ENCODE measurements around the gene GSTM2. TPM values are rescaled to one million over a fixed set of nuclear protein-coding genes. Genes with fewer than 3 reads are reported as not detected.

The GSTM2 gene
- total RNA-seq, 1 experiment from 2014 or later = 5.9 TPM

- TF ChIP-seq ZBTB33 (IDR thresholded peaks at IDR 0.05; ENCODE audit: extremely low read depth, insufficient replicate concordance, low read length) (peak; percentile 11), EZH2phosphoT487 (IDR thresholded peaks at IDR 0.05; ENCODE audit: borderline replicate concordance) (no peak), POLR2A (IDR thresholded peaks at IDR 0.05; ENCODE audit: borderline replicate concordance, extremely low read depth, insufficient read depth, insufficient read length) (no peak)
Observed at GRCh38 chr1:109655615-109656519, 12.0 kb upstream of the GSTM2 start, which contains the start of gene GSTM4 (continued).

- Histone ChIP-seq H3K4me1 (ENCODE audit: control insufficient read depth in 1 of 2, insufficient read depth in 2 of 2, low read length in 2 of 2) (peaks cover 0 to 23% of the 10 kb centered on the region in 2 experiments; a peak in 3 of 4 replicates), H3K4me2 (ENCODE audit: low read length) (no peak overlapping the region), H3K27ac (ENCODE audit: low read depth, low read length) (no peak overlapping the region), H3K79me2 (ENCODE audit: insufficient read depth, low read length) (no peaks in the 10 kb centered on the region), H4K20me1 (ENCODE audit: insufficient read depth) (no peaks in the 10 kb centered on the region), H2AFZ (ENCODE audit: low read depth, low read length, poor library complexity, severe bottlenecking) (no peak overlapping the region), H3K27me3 (ENCODE audit: insufficient read depth, low read length) (no peaks in the 10 kb centered on the region), H3K9me2 (ENCODE audit: insufficient read depth) (no peaks in the 10 kb centered on the region), H3K9me3 (ENCODE audit: control insufficient read depth in 1 of 2, insufficient read depth in 1 of 2, low read depth in 1 of 2, low read length in 2 of 2) (no peaks in the 10 kb centered on the region), H3K36me3 (ENCODE audit: control insufficient read depth in 1 of 2, insufficient read depth in 2 of 2, low read length in 2 of 2) (no peaks in the 10 kb centered on the region; a peak in 1 of 4 replicates), H3K4me3 (replicated peaks in 1 of 2; ENCODE audit: low read depth in 1 of 2, low read length in 2 of 2) (no peak overlapping the region), H3K9ac (ENCODE audit: low read length) (no peak overlapping the region)
- BruUV-seq (replicated peaks) = no TSS peak
- ChIA-PET RAD21 (ENCODE audit: low non-redundant PET in 1 of 2, low total read pairs in 2 of 2, uncharacterized antibody in 2 of 2, unreplicated experiment in 2 of 2) (no interaction called here), CTCF (interaction anchor here (2.9 kb wide), 1 partner anchor 18 kb away, joined by 11 read pairs; no protein-coding TSS in a partner anchor), POLR2A (no interaction called here)
- DNase-seq (ENCODE audit: low read depth, low spot score) = no peak
- intact Hi-C loops (cut with micrococcal nuclease) = no loop called here
- no peak for TF ChIP-seq ZBTB33 (IDR thresholded peaks at IDR 0.05; ENCODE audit: extremely low read depth, insufficient replicate concordance, low read length)
- TF ChIP-seq YY1 (IDR thresholded peaks at IDR 0.05; ENCODE audit: extremely low read depth, insufficient replicate concordance, low read depth, low read length) = no peak
- no peak for TF ChIP-seq JUND (IDR thresholded peaks at IDR 0.05)
- no peak for TF ChIP-seq POLR2A (IDR thresholded peaks at IDR 0.05; ENCODE audit: borderline replicate concordance, extremely low read depth, insufficient read depth, insufficient read length)
- no peak for TF ChIP-seq POLR2AphosphoS5 (IDR thresholded peaks at IDR 0.05; ENCODE audit: low read depth, low read length)
- TF ChIP-seq SP1 (IDR thresholded peaks at IDR 0.05; ENCODE audit: low read depth) = no peak
- no peak for TF ChIP-seq ATF3 (IDR thresholded peaks at IDR 0.05)
- no peak for TF ChIP-seq ZFX (IDR thresholded peaks at IDR 0.05)
- TF ChIP-seq SRF (IDR thresholded peaks at IDR 0.05; ENCODE audit: low read depth) = no peak
- TF ChIP-seq CEBPB (IDR thresholded peaks at IDR 0.05; ENCODE audit: low read depth) = no peak
- TF ChIP-seq EZH2 (IDR thresholded peaks at IDR 0.05) = no peak
- no peak for ATAC-seq
Observed at GRCh38 chr1:109657395-109657794, 10.5 kb upstream of the GSTM2 start.
